Transverse colon (tissue), 3 donors: ENCODE measurements around the gene SWT1.

Source experiments
- CTCF ChIP-seq, 5 experiments: fragments of 200-600 bp in 3 of 5; fragments of 450-650 bp in 2 of 5; sonication (generic) in 3 of 5; IDR thresholded peaks; 1 replicate in 2 of 5; 2 replicates in 3 of 5; pipeline ENCODE4 v1.5.1; 2016 to 2017; ENCODE audit warnings: antibody characterized with exemption in 5 of 5, inconsistent platforms in 3 of 5, mild to moderate bottlenecking in 2 of 5, moderate library complexity in 1 of 5
- EP300 ChIP-seq: sonication (generic); formaldehyde crosslinking; IDR thresholded peaks from one replicate; pipeline ENCODE4 v1.6.1; 2017; ENCODE audit warnings: antibody characterized with exemption, low read depth
- POLR2A ChIP-seq: fragments of 450-650 bp; IDR thresholded peaks from one replicate; pipeline ENCODE4 v1.6.1; 2016; ENCODE audit warnings: antibody characterized with exemption, mild to moderate bottlenecking, moderate library complexity

DNA sequence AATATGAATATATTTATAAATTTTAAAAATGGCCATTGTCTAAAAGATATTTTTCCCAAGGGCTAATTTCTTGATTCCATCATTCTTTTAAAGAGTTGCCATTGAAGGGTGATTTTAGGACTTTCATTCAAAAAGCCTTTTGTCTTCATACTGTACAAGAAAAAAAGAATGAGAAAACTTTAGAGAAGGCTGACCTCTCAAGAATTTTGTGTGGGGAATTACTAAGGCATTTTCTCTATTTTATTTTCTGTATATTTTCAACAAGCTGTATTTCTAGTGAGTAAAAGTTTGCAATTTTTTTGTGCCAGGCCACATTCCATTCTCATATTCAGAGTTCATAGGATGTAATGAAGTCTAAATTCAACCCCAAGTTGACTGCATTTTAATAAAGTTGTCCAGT lies 110.7 kb downstream of the SWT1 start:
- TF ChIP-seq CTCF (IDR thresholded peaks at IDR 0.05) (no peak), POLR2A (no peak), EP300 (no peak)
